ENCODE results near the gene KCTD1.

The KCTD1 gene

GRCh38 chr18:26489191-26489590 lies 59.2 kb downstream of the KCTD1 start:
- TF ChIP-seq CTCF (IDR thresholded peaks at IDR 0.05; ENCODE audit: unreplicated experiment in 3 of 3), result no peak
- Mint-ChIP-seq H3K27me3 (ENCODE audit: low read depth) (no peaks in the 10 kb centered on the region), H3K4me3 (no peak overlapping the region), H3K4me1 (no peaks in the 10 kb centered on the region), H3K27ac (no peak overlapping the region), H3K9me3 (no peaks in the 10 kb centered on the region), H3K36me3 (ENCODE audit: low read depth) (peaks cover 55% of the 10 kb centered on the region)

GRCh38 chr18:26488417-26489009 lies 59.8 kb downstream of the KCTD1 start:
- TF ChIP-seq CTCF (IDR thresholded peaks at IDR 0.05; ENCODE audit: unreplicated experiment in 3 of 3), result no peak

GRCh38 chr18:26487437-26487836 lies 60.9 kb downstream of the KCTD1 start:
- no peak for TF ChIP-seq CTCF (IDR thresholded peaks at IDR 0.05; ENCODE audit: unreplicated experiment in 3 of 3)
- H3K9me3 Mint-ChIP-seq, result no peaks in the 10 kb centered on the region
- H3K27ac Mint-ChIP-seq, result no peak overlapping the region
- no peaks in the 10 kb centered on the region for H3K27me3 Mint-ChIP-seq (ENCODE audit: low read depth)
- H3K4me1 Mint-ChIP-seq, result no peaks in the 10 kb centered on the region
- peaks cover 57% of the 10 kb centered on the region for H3K36me3 Mint-ChIP-seq (ENCODE audit: low read depth)
- no peak overlapping the region for H3K4me3 Mint-ChIP-seq

More at GRCh38 chr18:26488417-26489009, 59.8 kb downstream of the KCTD1 start:
- Mint-ChIP-seq H3K27me3 (ENCODE audit: low read depth) (no peaks in the 10 kb centered on the region), H3K4me1 (no peaks in the 10 kb centered on the region), H3K36me3 (ENCODE audit: low read depth) (peaks cover 57% of the 10 kb centered on the region), H3K4me3 (no peak overlapping the region), H3K27ac (no peak overlapping the region), H3K9me3 (no peaks in the 10 kb centered on the region)

- no peak for TF ChIP-seq CTCF (IDR thresholded peaks at IDR 0.05; ENCODE audit: unreplicated experiment in 3 of 3)
- H3K36me3 Mint-ChIP-seq (ENCODE audit: low read depth), result peaks cover 36% of the 10 kb centered on the region
- no peaks in the 10 kb centered on the region for H3K9me3 Mint-ChIP-seq
- H3K27me3 Mint-ChIP-seq (ENCODE audit: low read depth), result no peaks in the 10 kb centered on the region
- H3K4me1 Mint-ChIP-seq, result peaks cover 19% of the 10 kb centered on the region
- no peak overlapping the region for H3K4me3 Mint-ChIP-seq
- peak overlapping the region in 1 of 3 experiments; percentile 12 for H3K27ac Mint-ChIP-seq
These were observed 64.7 kb downstream of the KCTD1 start for GRCh38 chr18:26483633-26484032.

DNA sequence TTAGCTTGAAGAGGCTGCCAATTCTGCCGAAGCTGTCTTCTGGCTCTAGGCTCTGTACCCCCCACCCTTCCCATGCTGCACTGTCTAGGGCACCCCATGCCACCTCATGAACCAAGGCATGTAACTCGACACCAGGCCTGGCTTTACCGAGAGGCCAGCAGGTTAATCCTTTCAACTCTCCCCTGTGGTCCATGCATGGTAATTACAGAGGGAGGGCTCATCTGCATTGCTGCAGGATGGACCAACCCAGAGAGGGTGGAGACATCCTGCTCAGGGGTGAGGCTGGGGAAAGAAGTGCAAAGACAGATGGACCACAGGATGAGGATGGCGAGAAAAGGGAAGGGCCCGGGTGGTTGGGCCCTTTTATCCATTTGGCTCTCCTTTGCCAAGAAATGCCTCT lies 65.8 kb downstream of the KCTD1 start:
- no peaks in the 10 kb centered on the region for H3K27me3 Mint-ChIP-seq (ENCODE audit: low read depth)

More for the DNA sequence above, 65.8 kb downstream of the KCTD1 start:
- Mint-ChIP-seq H3K4me3 (no peak overlapping the region), H3K36me3 (ENCODE audit: low read depth) (peaks cover 29% of the 10 kb centered on the region), H3K9me3 (no peaks in the 10 kb centered on the region), H3K4me1 (peaks cover 26% of the 10 kb centered on the region), H3K27ac (peak overlapping the region in 2 of 3 experiments; percentile 78 to 84)
- no peak for TF ChIP-seq CTCF (IDR thresholded peaks at IDR 0.05; ENCODE audit: unreplicated experiment in 3 of 3)

Measured in nephron (organoid).